ENCODE data around the gene IQCH.

DNA sequence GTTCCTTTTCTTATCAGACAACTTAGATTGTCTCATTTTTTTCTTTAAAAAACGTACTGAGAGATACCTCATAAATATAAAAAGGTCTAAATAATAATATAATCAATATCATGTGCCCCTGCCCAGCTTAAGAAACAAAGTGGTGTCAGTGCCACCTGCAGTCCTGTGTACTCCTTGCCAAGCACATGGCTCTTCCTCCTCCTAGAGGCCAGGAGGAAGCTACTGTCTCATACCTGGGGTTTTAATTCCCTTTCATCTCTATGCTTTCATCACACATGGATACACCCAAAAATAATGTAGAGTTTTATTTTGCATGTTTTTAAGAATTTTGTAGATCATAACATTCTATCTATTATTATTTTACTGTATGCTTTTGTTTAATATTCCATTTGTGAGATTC, 167.7 kb downstream of the IQCH start:
- TF ChIP-seq, protein P1, sequence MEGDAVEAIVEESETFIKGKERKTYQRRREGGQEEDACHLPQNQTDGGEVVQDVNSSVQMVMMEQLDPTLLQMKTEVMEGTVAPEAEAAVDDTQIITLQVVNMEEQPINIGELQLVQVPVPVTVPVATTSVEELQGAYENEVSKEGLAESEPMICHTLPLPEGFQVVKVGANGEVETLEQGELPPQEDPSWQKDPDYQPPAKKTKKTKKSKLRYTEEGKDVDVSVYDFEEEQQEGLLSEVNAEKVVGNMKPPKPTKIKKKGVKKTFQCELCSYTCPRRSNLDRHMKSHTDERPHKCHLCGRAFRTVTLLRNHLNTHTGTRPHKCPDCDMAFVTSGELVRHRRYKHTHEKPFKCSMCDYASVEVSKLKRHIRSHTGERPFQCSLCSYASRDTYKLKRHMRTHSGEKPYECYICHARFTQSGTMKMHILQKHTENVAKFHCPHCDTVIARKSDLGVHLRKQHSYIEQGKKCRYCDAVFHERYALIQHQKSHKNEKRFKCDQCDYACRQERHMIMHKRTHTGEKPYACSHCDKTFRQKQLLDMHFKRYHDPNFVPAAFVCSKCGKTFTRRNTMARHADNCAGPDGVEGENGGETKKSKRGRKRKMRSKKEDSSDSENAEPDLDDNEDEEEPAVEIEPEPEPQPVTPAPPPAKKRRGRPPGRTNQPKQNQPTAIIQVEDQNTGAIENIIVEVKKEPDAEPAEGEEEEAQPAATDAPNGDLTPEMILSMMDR (IDR thresholded peaks at IDR 0.05; ENCODE audit: low read length): 0 out of 2 replicates have a peak, but pooled peaks have one; percentile 7
- TF ChIP-seq EZH2 (optimal IDR thresholded peaks at IDR 0.05; ENCODE audit: low read depth, low read length) (no peak), EZH2phosphoT487 (IDR thresholded peaks at IDR 0.05; ENCODE audit: low read length) (no peak)
